OCI-LY7 (cell line): ENCODE measurements around the gene REEP3.

Source experiments
- EZH2phosphoT487 ChIP-seq: fragments of 200-600 bp; sonication (generic); IDR thresholded peaks from 2 replicates; pipeline ENCODE4 v1.6.1; 2018; ENCODE audit warnings: low read depth, borderline replicate concordance, mild to moderate bottlenecking, mixed run types, antibody characterized with exemption, low read length, moderate library complexity, mixed read lengths
- TF ChIP-seq, protein P1 (sequence below): fragments of 200-600 bp; sonication (generic); conservative IDR thresholded peaks from 2 replicates; pipeline ENCODE4 v1.5.1; 2014; ENCODE audit warnings: mild to moderate bottlenecking, antibody characterized with exemption, low read length, moderate library complexity, mixed read lengths

DNA sequence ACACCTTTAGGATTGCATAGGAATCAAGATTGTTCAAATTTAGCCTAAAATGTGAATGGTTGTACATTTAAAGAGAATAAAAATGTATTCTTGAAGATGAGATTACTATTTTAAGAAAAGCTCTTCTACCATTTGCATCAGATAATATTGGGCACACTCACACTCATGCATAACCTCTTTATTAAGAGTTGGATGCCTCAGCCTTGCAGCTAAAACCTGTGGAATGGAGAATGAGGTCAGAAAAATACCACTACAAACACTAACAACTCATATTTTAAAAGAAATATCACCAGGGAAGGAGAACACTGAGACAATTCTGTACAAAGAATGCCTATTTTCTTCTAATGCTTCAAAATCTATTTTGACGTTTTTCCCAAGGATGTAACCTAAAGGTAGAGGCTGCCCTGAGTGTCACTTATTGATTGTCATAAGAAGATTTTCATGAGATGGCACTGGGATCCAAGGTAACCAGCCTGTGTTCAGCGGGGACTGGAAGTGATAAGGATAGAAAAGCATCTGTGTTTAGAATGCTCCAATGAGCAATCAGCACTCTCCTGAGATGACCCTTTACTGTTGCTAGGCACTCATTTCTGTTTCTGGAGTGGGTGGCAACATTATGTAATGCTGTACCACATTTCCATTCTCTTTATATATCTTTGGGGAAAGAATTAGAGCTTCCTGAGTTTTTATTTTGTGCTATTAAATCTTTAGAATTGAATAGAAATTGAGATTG, 26.6 kb downstream of the REEP3 start:
- TF ChIP-seq, protein P1, sequence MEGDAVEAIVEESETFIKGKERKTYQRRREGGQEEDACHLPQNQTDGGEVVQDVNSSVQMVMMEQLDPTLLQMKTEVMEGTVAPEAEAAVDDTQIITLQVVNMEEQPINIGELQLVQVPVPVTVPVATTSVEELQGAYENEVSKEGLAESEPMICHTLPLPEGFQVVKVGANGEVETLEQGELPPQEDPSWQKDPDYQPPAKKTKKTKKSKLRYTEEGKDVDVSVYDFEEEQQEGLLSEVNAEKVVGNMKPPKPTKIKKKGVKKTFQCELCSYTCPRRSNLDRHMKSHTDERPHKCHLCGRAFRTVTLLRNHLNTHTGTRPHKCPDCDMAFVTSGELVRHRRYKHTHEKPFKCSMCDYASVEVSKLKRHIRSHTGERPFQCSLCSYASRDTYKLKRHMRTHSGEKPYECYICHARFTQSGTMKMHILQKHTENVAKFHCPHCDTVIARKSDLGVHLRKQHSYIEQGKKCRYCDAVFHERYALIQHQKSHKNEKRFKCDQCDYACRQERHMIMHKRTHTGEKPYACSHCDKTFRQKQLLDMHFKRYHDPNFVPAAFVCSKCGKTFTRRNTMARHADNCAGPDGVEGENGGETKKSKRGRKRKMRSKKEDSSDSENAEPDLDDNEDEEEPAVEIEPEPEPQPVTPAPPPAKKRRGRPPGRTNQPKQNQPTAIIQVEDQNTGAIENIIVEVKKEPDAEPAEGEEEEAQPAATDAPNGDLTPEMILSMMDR: no peak
- no peak for TF ChIP-seq EZH2phosphoT487
